HG03442 (cell line): Measurements from ENCODE around the gene PIGB.
"Not testable (repeated sequence)": the region's sequence is repeated elsewhere in the genome, so short reads cannot be mapped to it uniquely, and the experiment has no call there.

Experiments
- ATAC-seq: cut with Tn5 transposase; IDR thresholded peaks from one replicate; pipeline ENCODE4 v1.9.1; 2021; ENCODE audit warnings: mild to moderate bottlenecking, moderate library complexity; ENCODE audit not compliant: unreplicated experiment

Gene PIGB

GRCh38 chr15:55372701-55373440, 53.8 kb downstream of the PIGB start:
- no peak for ATAC-seq

- ATAC-seq = no peak
Measured at GRCh38 chr15:55379095-55379494, 60.1 kb downstream of the PIGB start.

- ATAC-seq = no peak
Measured at GRCh38 chr15:55381595-55381994, 62.6 kb downstream of the PIGB start.

- no peak for ATAC-seq
Measured at GRCh38 chr15:55383687-55384086, 64.7 kb downstream of the PIGB start.

- ATAC-seq = no peak
Measured at GRCh38 chr15:55387027-55387426, 68.0 kb downstream of the PIGB start.

GRCh38 chr15:55389264-55389607, 70.2 kb downstream of the PIGB start:
- ATAC-seq = no peak

- ATAC-seq = no peak
Measured at GRCh38 chr15:55394694-55395093, 75.7 kb downstream of the PIGB start.

GRCh38 chr15:55398243-55398642, 79.2 kb downstream of the PIGB start:
- ATAC-seq = no peak

- not testable (repeated sequence) for ATAC-seq
Measured at GRCh38 chr15:55400050-55400449, 81.0 kb downstream of the PIGB start.

- ATAC-seq = no peak
Measured at GRCh38 chr15:55401786-55402246, 82.8 kb downstream of the PIGB start.

GRCh38 chr15:55402707-55403106, 83.7 kb downstream of the PIGB start:
- ATAC-seq = no peak

- no peak for ATAC-seq
Measured at GRCh38 chr15:55403531-55403930, 84.5 kb downstream of the PIGB start.
